MM.1S (cell line): Measurements from ENCODE around the gene PSMC3IP.

ENCODE experiments used
- EZH2 ChIP-seq: fragments of 300-600 bp; sonication (generic); optimal IDR thresholded peaks from 2 replicates; pipeline ENCODE3; 2017; ENCODE audit warnings: low read depth, mild to moderate bottlenecking, antibody characterized with exemption, low read length, mixed read lengths
- TF ChIP-seq, protein P1 (sequence below): fragments of 300-600 bp; sonication (generic); IDR thresholded peaks from 2 replicates; pipeline ENCODE4 v1.5.1; 2016; ENCODE audit warnings: antibody characterized with exemption, low read length, mixed read lengths

DNA sequence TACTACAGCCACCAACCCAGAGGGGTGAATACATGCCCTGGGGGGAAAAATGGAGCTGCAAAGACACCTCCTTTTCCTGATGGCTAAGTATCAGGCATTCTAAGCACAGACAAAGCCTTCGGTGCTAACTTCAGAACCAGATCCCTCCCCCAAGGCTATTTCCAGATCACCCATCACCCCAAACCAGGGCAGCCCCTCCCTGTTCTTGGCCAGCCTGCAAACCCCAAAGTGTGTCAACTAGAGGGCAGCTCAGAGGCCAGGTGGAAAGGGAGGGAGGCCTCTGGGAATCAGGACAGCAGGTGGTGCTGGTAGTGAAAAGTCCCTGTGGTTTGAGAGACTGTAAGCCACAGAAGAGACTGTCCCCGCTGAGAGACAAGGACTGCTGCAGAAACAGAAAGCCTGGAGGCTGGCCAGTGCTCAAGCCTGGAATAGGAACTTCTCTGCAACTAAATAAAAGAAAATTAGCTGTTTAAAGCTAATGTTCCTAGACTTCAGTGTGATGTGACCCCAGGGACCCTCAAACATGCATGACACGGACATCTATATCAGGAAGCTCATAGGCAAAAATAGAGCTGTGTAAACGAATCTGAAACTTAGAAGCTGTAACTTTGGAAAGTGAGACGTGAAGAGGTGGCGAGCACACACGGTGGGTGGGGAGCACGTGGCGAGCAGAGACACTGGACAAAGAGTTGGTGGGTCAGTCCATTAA lies 41.1 kb upstream of the PSMC3IP start:
- TF ChIP-seq, protein P1, sequence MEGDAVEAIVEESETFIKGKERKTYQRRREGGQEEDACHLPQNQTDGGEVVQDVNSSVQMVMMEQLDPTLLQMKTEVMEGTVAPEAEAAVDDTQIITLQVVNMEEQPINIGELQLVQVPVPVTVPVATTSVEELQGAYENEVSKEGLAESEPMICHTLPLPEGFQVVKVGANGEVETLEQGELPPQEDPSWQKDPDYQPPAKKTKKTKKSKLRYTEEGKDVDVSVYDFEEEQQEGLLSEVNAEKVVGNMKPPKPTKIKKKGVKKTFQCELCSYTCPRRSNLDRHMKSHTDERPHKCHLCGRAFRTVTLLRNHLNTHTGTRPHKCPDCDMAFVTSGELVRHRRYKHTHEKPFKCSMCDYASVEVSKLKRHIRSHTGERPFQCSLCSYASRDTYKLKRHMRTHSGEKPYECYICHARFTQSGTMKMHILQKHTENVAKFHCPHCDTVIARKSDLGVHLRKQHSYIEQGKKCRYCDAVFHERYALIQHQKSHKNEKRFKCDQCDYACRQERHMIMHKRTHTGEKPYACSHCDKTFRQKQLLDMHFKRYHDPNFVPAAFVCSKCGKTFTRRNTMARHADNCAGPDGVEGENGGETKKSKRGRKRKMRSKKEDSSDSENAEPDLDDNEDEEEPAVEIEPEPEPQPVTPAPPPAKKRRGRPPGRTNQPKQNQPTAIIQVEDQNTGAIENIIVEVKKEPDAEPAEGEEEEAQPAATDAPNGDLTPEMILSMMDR = peak; percentile 58
- no peak for TF ChIP-seq EZH2
